ENCODE measurements around the gene USP53. TPM values are rescaled to one million over a fixed set of nuclear protein-coding genes. Genes with fewer than 3 reads are reported as not detected.

USP53 gene
- total and polyA plus RNA-seq, 9 of the 15 experiments (the other 6 are each of a cell fraction or from before 2014, with no cell fraction given) = 2.9 to 9.6 (median 8.3) TPM

- TF ChIP-seq ARNT (IDR thresholded peaks at IDR 0.05) (no peak), TCF3 (CRISPR knock-in tag; IDR thresholded peaks at IDR 0.05) (no peak), TARDBP (IDR thresholded peaks at IDR 0.05) (no peak), MXI1 (IDR thresholded peaks at IDR 0.05; ENCODE audit: low read depth, low read length) (no peak), PURB (CRISPR knock-in tag; IDR thresholded peaks at IDR 0.05; ENCODE audit: low read depth) (no peak), KAT7 (CRISPR knock-in tag; IDR thresholded peaks at IDR 0.05; ENCODE audit: borderline replicate concordance) (no peak)
Observed at GRCh38 chr4:119315036-119315435, 102.5 kb downstream of the USP53 start (continued).

- CTCF ChIA-PET (ENCODE audit: low intra/inter-chr PET ratio) = no interaction called here
- FAIRE-seq = no peak
Observed at GRCh38 chr4:119317990-119318389, 105.5 kb downstream of the USP53 start.

More at GRCh38 chr4:119317990-119318389, 105.5 kb downstream of the USP53 start:
- H3K36me3 ChIP-seq (ENCODE audit: control insufficient read depth, insufficient read depth, low read length) = no peaks in the 10 kb centered on the region
- H3K27ac ChIP-seq (ENCODE audit: extremely low read depth, low read depth, low read length) = no peak overlapping the region
- no peaks in the 10 kb centered on the region for H4K20me1 ChIP-seq (replicated peaks; ENCODE audit: control insufficient read depth, insufficient read depth, low read length)
- H2AFZ ChIP-seq (ENCODE audit: low read depth, low read length) = no peak overlapping the region
- H3K4me1 ChIP-seq (replicated peaks in 1 of 2; ENCODE audit: control insufficient read depth in 2 of 2, insufficient read depth in 2 of 2, low read length in 2 of 2) = no peaks in the 10 kb centered on the region
- H3K9me3 ChIP-seq (replicated peaks; ENCODE audit: control insufficient read depth, insufficient read depth, low read depth, low read length) = no peaks in the 10 kb centered on the region
- no peak overlapping the region for H3K9ac ChIP-seq (ENCODE audit: insufficient read depth in 1 of 2, low read depth in 2 of 2, low read length in 2 of 2)
- TF ChIP-seq ZNF263 (CRISPR knock-in tag; IDR thresholded peaks at IDR 0.05; ENCODE audit: borderline replicate concordance) (no peak), SNRNP70 (optimal IDR thresholded peaks at IDR 0.05; ENCODE audit: low read depth, low read length) (no peak), ATF1 (CRISPR knock-in tag; IDR thresholded peaks at IDR 0.05) (no peak), ATF1 (tag; IDR thresholded peaks at IDR 0.05) (no peak), SETDB1 (IDR thresholded peaks at IDR 0.05; ENCODE audit: low read length) (no peak), SAFB2 (IDR thresholded peaks at IDR 0.05; ENCODE audit: borderline replicate concordance, low read depth, low read length, severe bottlenecking) (no peak), POU5F1 (IDR thresholded peaks at IDR 0.05; ENCODE audit: borderline replicate concordance, low read depth, low read length, partially characterized antibody) (no peak), MTA1 (IDR thresholded peaks at IDR 0.05; ENCODE audit: borderline replicate concordance) (no peak), HDGF (IDR thresholded peaks at IDR 0.05) (no peak), TARDBP (IDR thresholded peaks at IDR 0.05) (no peak), TAF1 (IDR thresholded peaks at IDR 0.05; ENCODE audit: control insufficient read depth, extremely low read depth, insufficient read depth, low read length, severe bottlenecking) (no peak), MITF (IDR thresholded peaks at IDR 0.05) (no peak), ETV6 (IDR thresholded peaks at IDR 0.05; ENCODE audit: borderline replicate concordance in 1 of 2, low read depth in 2 of 2, low read length in 1 of 2) (no peak), ETV6 (CRISPR knock-in tag; IDR thresholded peaks at IDR 0.05; ENCODE audit: borderline replicate concordance) (no peak), CSDE1 (IDR thresholded peaks at IDR 0.05) (no peak)
- TF ChIP-seq, protein P1, sequence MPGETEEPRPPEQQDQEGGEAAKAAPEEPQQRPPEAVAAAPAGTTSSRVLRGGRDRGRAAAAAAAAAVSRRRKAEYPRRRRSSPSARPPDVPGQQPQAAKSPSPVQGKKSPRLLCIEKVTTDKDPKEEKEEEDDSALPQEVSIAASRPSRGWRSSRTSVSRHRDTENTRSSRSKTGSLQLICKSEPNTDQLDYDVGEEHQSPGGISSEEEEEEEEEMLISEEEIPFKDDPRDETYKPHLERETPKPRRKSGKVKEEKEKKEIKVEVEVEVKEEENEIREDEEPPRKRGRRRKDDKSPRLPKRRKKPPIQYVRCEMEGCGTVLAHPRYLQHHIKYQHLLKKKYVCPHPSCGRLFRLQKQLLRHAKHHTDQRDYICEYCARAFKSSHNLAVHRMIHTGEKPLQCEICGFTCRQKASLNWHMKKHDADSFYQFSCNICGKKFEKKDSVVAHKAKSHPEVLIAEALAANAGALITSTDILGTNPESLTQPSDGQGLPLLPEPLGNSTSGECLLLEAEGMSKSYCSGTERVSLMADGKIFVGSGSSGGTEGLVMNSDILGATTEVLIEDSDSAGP (CRISPR knock-in tag; IDR thresholded peaks at IDR 0.05) = no peak
- DNase-seq (ENCODE audit: extremely low read depth in 1 of 4, low spot score in 3 of 4) (no peak), ATAC-seq (no peak)
- H3K4me2 ChIP-seq (ENCODE audit: insufficient read depth, low read length) = no peak overlapping the region
- no peaks in the 10 kb centered on the region for H3K9me1 ChIP-seq (ENCODE audit: control insufficient read depth, insufficient read depth, low read length)
- H3K79me2 ChIP-seq (ENCODE audit: control insufficient read depth, insufficient read depth, low read length) = no peaks in the 10 kb centered on the region
- in situ Hi-C loops (cut with MboI) = loop anchor here (10.0 kb wide), 1 partner anchor 737 kb away; no protein-coding TSS in a partner anchor
- H3K4me3 ChIP-seq = no peak overlapping the region
- POLR2A ChIA-PET = no interaction called here
- 0% methylated on average over 2 of the region's 2 CpGs for WGBS (ENCODE audit: insufficient coverage, low coverage, missing lambda C conversion rate)
- intact Hi-C loops (cut with micrococcal nuclease) = loop anchor here (2.0 kb wide), 1 partner anchor 175 kb away; no protein-coding TSS in a partner anchor
- no TSS peak for BruUV-seq (replicated peaks)
- H3K27me3 ChIP-seq (ENCODE audit: control insufficient read depth in 2 of 2, insufficient read depth in 2 of 2, low read length in 2 of 2) = peaks cover 0 to 5% of the 10 kb centered on the region in 2 experiments; a peak in 1 of 5 replicates
